HEK293T (cell line): ENCODE data around the gene NEK3.
"Not testable (repeated sequence)": the region's sequence is repeated elsewhere in the genome, so short reads cannot be mapped to it uniquely, and the experiment has no call there.

ENCODE experiments used
- ARNT ChIP-seq: fragments of 450-650 bp; IDR thresholded peaks from 2 replicates; pipeline ENCODE4 v1.6.1; 2017; ENCODE audit warnings: mild to moderate bottlenecking
- BHLHE40 ChIP-seq: fragments of 450-650 bp; IDR thresholded peaks from 2 replicates; pipeline ENCODE4 v1.6.1; 2016; ENCODE audit warnings: mild to moderate bottlenecking, moderate library complexity, borderline replicate concordance
- FOXA1 ChIP-seq: fragments of 450-650 bp; IDR thresholded peaks from 2 replicates; pipeline ENCODE4 v1.6.1; 2016; ENCODE audit warnings: mild to moderate bottlenecking
- FOXK2 ChIP-seq: fragments of 450-650 bp; IDR thresholded peaks from 2 replicates; pipeline ENCODE4 v1.6.1; 2016; ENCODE audit warnings: mild to moderate bottlenecking
- HDGF ChIP-seq: fragments of 450-650 bp; IDR thresholded peaks from 2 replicates; pipeline ENCODE4 v1.6.1; 2017; ENCODE audit warnings: antibody characterized with exemption, borderline replicate concordance
- NFRKB ChIP-seq: fragments of 450-650 bp; IDR thresholded peaks from 2 replicates; pipeline ENCODE4 v1.6.1; 2016; ENCODE audit warnings: mild to moderate bottlenecking, moderate library complexity
- SP1 ChIP-seq: fragments of 450-650 bp; IDR thresholded peaks from 2 replicates; pipeline ENCODE4 v1.6.1; 2017
- ZNF384 ChIP-seq: fragments of 450-650 bp; IDR thresholded peaks from 2 replicates; pipeline ENCODE4 v1.6.1; 2016

- TF ChIP-seq SP1, NFRKB, BHLHE40, ZNF384, FOXA1, HDGF, FOXK2, ARNT: not testable (repeated sequence)
Measured at GRCh38 chr13:52163878-52164277, 4.5 kb upstream of the NEK3 start.
